MCF 10A (cell line): Measurements from ENCODE around the gene ZNF570. TPM values are rescaled to one million over a fixed set of nuclear protein-coding genes. Genes with fewer than 3 reads are reported as not detected.

Source experiments
- BruUV-seq: library from RNA; stranded (reverse); fragments of 400-500 nt; replicated peaks from 2 replicates; lab custom pipeline; 2021; lab: Mats Ljungman, UMichigan
- CTCF ChIA-PET: fragments of 300-600 bp; sonication (Branson Sonifier 250); formaldehyde crosslinking; extraction: SDS; loops from one replicate; lab custom pipeline; 2021; ENCODE audit warnings: antibody characterized with exemption, inconsistent platforms; lab: Yijun Ruan, JAX
- POLR2A ChIA-PET: fragments of 300-600, 350-650 bp; sonication (Branson Sonifier 250); formaldehyde crosslinking; extraction: SDS; loops from one replicate; lab custom pipeline; 2020; ENCODE audit warnings: antibody characterized with exemption, inconsistent platforms; lab: Yijun Ruan, JAX
- DNase-seq: peaks from one replicate; pipeline ENCODE4 v3.0.0-alpha.2; 2018; ENCODE audit not compliant: unreplicated experiment
- H3K27ac Mint-ChIP-seq: one replicate; pipeline ENCODE4 v1.8.0; 2022; ENCODE audit warnings: mild to moderate bottlenecking, low read depth, mixed read lengths; ENCODE audit not compliant: unreplicated experiment
- H3K27me3 Mint-ChIP-seq: one replicate; pipeline ENCODE4 v1.8.0; 2022; ENCODE audit warnings: mixed read lengths; ENCODE audit not compliant: insufficient read depth, unreplicated experiment
- H3K36me3 Mint-ChIP-seq: one replicate; pipeline ENCODE4 v1.8.0; 2022; ENCODE audit warnings: mild to moderate bottlenecking, moderate library complexity, mixed read lengths; ENCODE audit not compliant: insufficient read depth, unreplicated experiment
- H3K4me1 Mint-ChIP-seq: one replicate; pipeline ENCODE4 v1.8.0; 2022; ENCODE audit warnings: mixed read lengths; ENCODE audit not compliant: insufficient read depth, unreplicated experiment
- H3K4me3 Mint-ChIP-seq: one replicate; pipeline ENCODE4 v1.8.0; 2022; ENCODE audit warnings: mild to moderate bottlenecking, moderate library complexity, mixed read lengths; ENCODE audit not compliant: unreplicated experiment
- H3K9me3 Mint-ChIP-seq: one replicate; pipeline ENCODE4 v1.8.0; 2022; ENCODE audit warnings: mixed read lengths; ENCODE audit not compliant: unreplicated experiment
- CTCF ChIP-seq: fragments of 200-600 bp; IDR thresholded peaks from one replicate; pipeline ENCODE4 v1.8.0; 2022; ENCODE audit warnings: antibody characterized with exemption, mild to moderate bottlenecking; ENCODE audit not compliant: unreplicated experiment
- intact Hi-C: fragments of 100-400 bp; cut with micrococcal nuclease; formaldehyde crosslinking; loops from 2 replicates; pipeline ENCODE4 v1.14.1; 2022
- total RNA-seq: library from RNA; stranded (reverse); gene quantifications from 2 replicates; pipeline ENCODE4 v1.2.3, GENCODE V29; 2022

The ZNF570 gene
- total RNA-seq, 1 experiment from 2014 or later = 0.96 TPM

GRCh38 chr19:37519890-37520289 is 50.7 kb downstream of the ZNF570 start:
- Mint-ChIP-seq H3K4me3 (no peak overlapping the region), H3K36me3 (no peaks in the 10 kb centered on the region), H3K4me1 (no peaks in the 10 kb centered on the region), H3K27me3 (no peaks in the 10 kb centered on the region), H3K27ac (no peak overlapping the region), H3K9me3 (peaks cover 12% of the 10 kb centered on the region)
- intact Hi-C loops = no loop called here
- no peak for TF ChIP-seq CTCF
- no TSS peak for BruUV-seq
- POLR2A ChIA-PET = no interaction called here
- no peak for DNase-seq
- CTCF ChIA-PET = no interaction called here

GRCh38 chr19:37537391-37537947 is 68.3 kb downstream of the ZNF570 start:
- H3K9me3 Mint-ChIP-seq = peaks cover 27% of the 10 kb centered on the region
- no peaks in the 10 kb centered on the region for H3K27me3 Mint-ChIP-seq
- no peaks in the 10 kb centered on the region for H3K36me3 Mint-ChIP-seq
- H3K4me3 Mint-ChIP-seq = no peak overlapping the region
- TF ChIP-seq CTCF = no peak
- intact Hi-C loops = no loop called here
- DNase-seq = no peak
- H3K27ac Mint-ChIP-seq = no peak overlapping the region
- ChIA-PET CTCF (no interaction called here), POLR2A (no interaction called here)
- H3K4me1 Mint-ChIP-seq = no peaks in the 10 kb centered on the region
- BruUV-seq = no TSS peak

Other genes with a start within 250 kb of the ZNF570 start
- 4.3 and 5.0 TPM in 2 replicates for gene ZNF527, start 98.3 kb upstream of the ZNF570 start, total RNA-seq
- gene ZNF569, start 1.9 kb upstream of the ZNF570 start, total RNA-seq = 3.4 and 3.9 TPM in 2 replicates
- not detected in 2 replicates for gene ZNF793, start 37.6 kb downstream of the ZNF570 start, total RNA-seq
- 4.2 and 6.3 TPM in 2 replicates for gene ZNF571, start 125.4 kb downstream of the ZNF570 start, total RNA-seq
- gene ZNF540, start 125.5 kb downstream of the ZNF570 start, total RNA-seq = 1.1 TPM in 2 replicates
- gene ZFP30, start 186.1 kb downstream of the ZNF570 start, total RNA-seq = 8.1 and 12.2 TPM in 2 replicates